Measurements from ENCODE around the gene RCBTB2.
A peak's percentile ranks its signal among the peaks of the same experiment; 100 is the strongest.

RCBTB2 gene

DNA sequence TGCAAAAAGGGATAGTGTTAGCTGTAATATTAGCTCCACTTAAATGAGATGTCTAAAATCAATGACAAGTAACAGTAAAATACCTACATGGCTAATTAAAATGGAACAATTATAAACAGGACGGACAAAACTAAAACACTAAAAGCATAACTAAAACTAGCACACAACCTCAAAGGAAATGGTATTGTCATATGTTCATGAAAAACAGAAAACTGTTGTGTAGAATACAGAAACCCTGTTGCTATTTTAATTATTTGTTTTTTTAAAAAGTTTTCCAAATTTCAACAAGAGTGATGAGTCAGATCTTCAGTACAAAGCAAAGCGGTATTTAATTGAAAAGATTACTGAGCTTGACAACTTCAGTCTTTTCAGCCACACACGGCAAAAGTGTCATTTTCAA is 4.2 kb downstream of the RCBTB2 start:
- Mint-ChIP-seq H3K4me3 (no peak overlapping the region), H3K4me1 (ENCODE audit: low read depth) (peaks cover 31% of the 10 kb centered on the region), H3K27ac (no peak overlapping the region), H3K36me3 (ENCODE audit: low read depth) (peaks cover 3% of the 10 kb centered on the region), H3K27me3 (no peaks in the 10 kb centered on the region), H3K9me3 (no peaks in the 10 kb centered on the region)
- no peak for DNase-seq

DNA sequence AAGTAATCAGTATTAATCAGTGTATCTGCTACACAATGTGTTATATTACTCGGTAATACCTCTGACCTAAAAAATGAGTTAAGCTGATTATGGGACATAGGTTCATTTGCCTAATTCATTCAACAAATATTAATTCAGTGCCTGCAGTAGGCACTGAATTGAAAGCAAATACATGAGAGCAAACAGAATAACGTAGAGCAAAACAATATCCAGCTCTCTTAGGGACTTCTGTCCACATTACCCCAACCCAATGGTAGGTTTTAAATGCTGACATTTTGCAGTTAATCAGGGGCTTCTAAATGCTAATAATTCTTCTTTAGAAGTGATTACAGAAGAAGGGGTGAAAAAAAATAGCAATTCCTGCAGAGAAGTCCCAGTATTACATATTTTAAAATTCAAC is 4.9 kb downstream of the RCBTB2 start:
- H3K4me3 Mint-ChIP-seq: no peak overlapping the region

DNA sequence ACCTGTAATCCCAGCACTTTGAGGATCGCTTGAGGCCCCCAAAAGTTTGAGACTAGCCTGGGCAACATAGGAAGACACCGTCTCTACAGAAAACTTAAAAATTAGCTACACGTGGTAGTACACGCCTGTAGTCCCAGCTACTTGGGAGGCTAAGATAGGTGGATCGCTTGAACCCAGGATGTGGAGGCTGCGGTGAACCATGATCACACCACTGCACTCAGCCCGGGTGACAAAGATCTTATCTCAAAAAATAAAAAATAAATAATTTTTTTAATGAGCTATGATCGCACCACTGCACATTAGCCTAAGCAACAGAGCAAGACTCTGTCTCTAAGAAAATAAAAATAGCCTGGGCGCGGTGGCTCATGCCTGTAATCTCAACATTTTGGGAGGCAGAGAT is 6.6 kb downstream of the RCBTB2 start:
- Mint-ChIP-seq H3K4me1 (ENCODE audit: low read depth) (peaks cover 13% of the 10 kb centered on the region), H3K4me3 (no peak overlapping the region), H3K27ac (no peak overlapping the region), H3K9me3 (no peaks in the 10 kb centered on the region), H3K27me3 (no peaks in the 10 kb centered on the region), H3K36me3 (ENCODE audit: low read depth) (no peaks in the 10 kb centered on the region)
- DNase-seq: no peak

More for the DNA sequence above, 4.9 kb downstream of the RCBTB2 start:
- no peak for DNase-seq
- Mint-ChIP-seq H3K4me1 (ENCODE audit: low read depth) (peaks cover 26% of the 10 kb centered on the region), H3K36me3 (ENCODE audit: low read depth) (peaks cover 3% of the 10 kb centered on the region), H3K27ac (no peak overlapping the region), H3K27me3 (no peaks in the 10 kb centered on the region), H3K9me3 (no peaks in the 10 kb centered on the region)

DNA sequence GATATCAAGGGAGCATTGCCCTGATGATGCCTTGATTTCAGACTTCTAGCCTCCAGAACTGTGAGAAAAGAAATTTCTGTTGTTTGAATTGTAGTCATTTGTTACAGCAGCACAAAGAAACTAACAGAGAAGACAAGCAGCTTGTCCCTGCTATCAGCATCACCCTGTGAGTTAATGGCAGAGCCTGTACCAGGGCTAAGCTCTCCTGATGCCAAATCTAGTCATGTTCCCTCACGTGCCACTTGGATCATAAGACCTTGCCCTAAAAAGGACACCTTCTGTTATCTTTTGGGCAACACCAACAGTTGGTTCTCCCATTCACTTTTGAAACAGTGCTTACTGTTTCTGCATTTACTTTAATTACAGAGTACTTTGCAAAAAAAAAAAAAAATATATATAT is 14.8 kb downstream of the RCBTB2 start:
- Mint-ChIP-seq H3K4me1 (ENCODE audit: low read depth) (no peaks in the 10 kb centered on the region), H3K9me3 (no peaks in the 10 kb centered on the region), H3K4me3 (no peak overlapping the region), H3K27me3 (no peaks in the 10 kb centered on the region), H3K27ac (no peak overlapping the region), H3K36me3 (ENCODE audit: low read depth) (no peaks in the 10 kb centered on the region)
- DNase-seq: no peak

DNA sequence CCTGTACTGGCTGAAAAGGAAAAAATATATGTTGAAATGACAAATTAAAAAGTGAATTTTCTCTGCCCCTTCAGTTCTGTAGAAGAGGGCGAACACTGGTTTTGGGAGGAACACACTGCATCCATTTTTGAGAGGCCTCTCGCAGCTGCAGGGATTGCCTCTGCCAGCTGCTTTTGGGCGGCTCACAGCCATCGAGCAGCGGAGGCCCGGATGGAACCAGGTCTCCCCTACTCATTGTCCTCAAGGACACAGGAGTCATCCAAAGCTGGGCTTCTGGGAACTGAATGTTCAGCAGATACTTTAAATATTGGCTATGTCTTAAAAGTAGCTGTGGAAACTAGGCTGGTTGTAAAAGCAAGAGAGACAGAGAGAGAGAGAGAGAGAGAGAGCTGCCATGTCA is 17.1 kb downstream of the RCBTB2 start:
- H3K9me3 Mint-ChIP-seq: no peaks in the 10 kb centered on the region
- DNase-seq: no peak
- H3K27ac Mint-ChIP-seq: no peak overlapping the region
- H3K4me1 Mint-ChIP-seq (ENCODE audit: low read depth): peaks cover under 1% of the 10 kb centered on the region
- H3K27me3 Mint-ChIP-seq: no peaks in the 10 kb centered on the region
- no peak overlapping the region for H3K4me3 Mint-ChIP-seq
- H3K36me3 Mint-ChIP-seq (ENCODE audit: low read depth): no peaks in the 10 kb centered on the region

DNA sequence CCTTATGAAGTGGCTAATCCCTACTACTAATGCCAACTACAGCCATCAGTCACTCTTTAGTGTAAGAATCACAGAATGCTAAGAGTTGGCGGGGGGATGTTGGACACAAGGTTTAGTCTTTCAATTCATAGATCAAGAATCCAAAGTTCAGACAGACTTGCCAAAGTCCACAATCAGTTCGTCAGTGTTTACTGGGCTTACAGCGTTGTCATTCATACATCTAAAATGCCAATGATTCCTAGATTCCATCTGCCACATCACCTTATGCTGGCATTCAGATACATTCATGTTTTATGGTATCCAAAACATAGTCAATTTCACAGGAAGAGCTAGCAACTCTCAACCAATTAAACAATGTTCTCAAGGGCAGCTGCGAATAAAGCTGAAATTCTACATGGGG is 18.1 kb downstream of the RCBTB2 start:
- H3K36me3 Mint-ChIP-seq (ENCODE audit: low read depth): no peaks in the 10 kb centered on the region
- no peak overlapping the region for H3K27ac Mint-ChIP-seq
- no peak overlapping the region for H3K4me3 Mint-ChIP-seq
- peaks cover 8% of the 10 kb centered on the region for H3K4me1 Mint-ChIP-seq (ENCODE audit: low read depth)
- no peak for DNase-seq
- no peaks in the 10 kb centered on the region for H3K27me3 Mint-ChIP-seq
- no peaks in the 10 kb centered on the region for H3K9me3 Mint-ChIP-seq

DNA sequence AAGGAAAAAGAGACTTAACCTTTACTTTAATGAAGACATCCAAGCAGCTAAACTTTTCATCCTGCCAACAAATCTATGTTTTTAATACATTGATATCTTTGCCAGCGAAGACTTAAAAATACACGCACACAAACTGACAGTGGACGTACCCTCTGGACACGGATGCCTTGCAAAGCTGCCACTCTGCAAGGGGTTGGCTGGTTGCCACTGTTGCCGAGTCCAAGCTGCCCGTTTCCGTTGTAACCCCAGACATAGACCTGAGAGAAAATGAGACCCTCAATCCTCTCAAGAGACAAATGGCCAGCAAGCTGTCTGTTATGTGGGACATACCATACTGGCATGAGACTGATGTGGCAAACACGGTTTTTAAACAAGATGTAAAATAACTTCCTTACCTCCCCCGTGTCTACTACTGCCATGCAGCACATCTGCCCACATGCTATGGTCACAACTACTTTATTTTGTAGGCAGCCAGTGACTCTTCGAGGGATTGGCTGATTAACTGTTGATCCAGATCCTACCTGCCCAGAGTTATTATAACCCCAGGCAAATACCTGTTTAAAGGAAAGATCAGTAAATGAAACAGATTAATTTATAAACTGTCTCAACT is 21.2 kb downstream of the RCBTB2 start:
- H3K36me3 Mint-ChIP-seq (ENCODE audit: low read depth): no peaks in the 10 kb centered on the region
- no peak overlapping the region for H3K27ac Mint-ChIP-seq
- DNase-seq: no peak
- no peaks in the 10 kb centered on the region for H3K27me3 Mint-ChIP-seq
- no peak overlapping the region for H3K4me3 Mint-ChIP-seq
- H3K9me3 Mint-ChIP-seq: no peaks in the 10 kb centered on the region
- H3K4me1 Mint-ChIP-seq (ENCODE audit: low read depth): peaks cover 22% of the 10 kb centered on the region

DNA sequence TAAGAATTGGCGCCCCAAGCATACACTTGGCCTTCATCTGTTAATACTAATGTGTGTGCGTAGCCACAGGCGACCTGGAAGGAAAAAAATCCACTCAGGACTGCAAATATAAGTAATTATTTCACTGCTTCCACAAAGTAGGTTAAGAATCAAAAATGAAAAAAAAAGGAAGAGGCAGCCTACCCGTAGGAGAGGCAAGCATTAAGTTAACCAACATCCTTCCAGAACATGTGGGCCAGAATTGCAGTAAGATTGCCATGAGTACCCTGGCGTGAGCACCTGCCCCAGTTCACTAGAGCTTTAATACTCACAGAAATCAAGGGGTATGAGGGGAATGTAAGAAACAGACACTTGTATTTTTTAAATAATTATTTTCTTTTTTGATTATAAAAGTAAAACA is 22.2 kb downstream of the RCBTB2 start:
- DNase-seq: no peak
- Mint-ChIP-seq H3K9me3 (no peaks in the 10 kb centered on the region), H3K36me3 (ENCODE audit: low read depth) (no peaks in the 10 kb centered on the region), H3K4me3 (no peak overlapping the region), H3K4me1 (ENCODE audit: low read depth) (peaks cover 32% of the 10 kb centered on the region), H3K27ac (no peak overlapping the region), H3K27me3 (no peaks in the 10 kb centered on the region)

DNA sequence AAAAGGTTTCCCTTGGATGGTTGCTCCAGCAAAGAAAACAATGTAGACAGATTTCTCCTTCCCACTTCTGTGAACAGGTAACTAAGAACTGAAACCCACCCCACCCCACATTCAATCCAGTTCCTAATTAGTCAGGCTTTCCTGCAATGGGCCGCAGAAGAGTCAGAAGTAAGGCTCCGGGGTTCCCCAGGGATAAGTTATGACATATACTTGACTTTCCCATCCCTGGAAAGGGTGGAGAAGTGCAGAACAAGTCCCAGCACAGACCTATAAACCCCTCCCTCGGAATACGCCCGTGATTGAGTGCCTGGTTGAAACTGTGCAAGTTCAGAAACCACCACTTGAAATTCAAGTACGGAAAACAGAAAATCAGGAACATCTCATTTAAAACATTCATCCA is 24.9 kb downstream of the RCBTB2 start:
- no peak for DNase-seq
- no peak overlapping the region for H3K4me3 Mint-ChIP-seq
- no peaks in the 10 kb centered on the region for H3K9me3 Mint-ChIP-seq
- H3K27ac Mint-ChIP-seq: no peak overlapping the region
- no peaks in the 10 kb centered on the region for H3K27me3 Mint-ChIP-seq
- peaks cover 56% of the 10 kb centered on the region for H3K4me1 Mint-ChIP-seq (ENCODE audit: low read depth)
- H3K36me3 Mint-ChIP-seq (ENCODE audit: low read depth): no peaks in the 10 kb centered on the region

DNA sequence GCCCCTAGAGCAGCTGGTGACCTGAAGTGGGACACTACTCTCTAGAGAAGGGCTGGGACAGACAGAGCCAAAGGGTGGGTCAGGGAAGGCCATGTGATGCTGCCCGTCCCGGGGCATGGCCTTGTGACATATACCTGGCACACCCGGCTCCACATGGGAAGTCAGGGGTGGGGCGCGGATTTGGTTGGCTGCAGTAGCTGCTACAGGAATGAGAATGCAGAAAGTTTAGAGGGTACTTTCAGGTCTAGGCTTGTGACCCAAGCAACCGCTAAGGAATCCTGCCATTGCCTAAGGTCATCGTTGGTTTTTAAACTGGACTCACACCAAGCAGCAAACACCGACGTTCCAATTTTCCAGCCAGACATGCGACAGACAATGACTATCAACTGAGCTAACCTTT is 25.9 kb downstream of the RCBTB2 start:
- Mint-ChIP-seq H3K4me1 (ENCODE audit: low read depth) (peaks cover 62% of the 10 kb centered on the region), H3K36me3 (ENCODE audit: low read depth) (no peaks in the 10 kb centered on the region), H3K9me3 (no peaks in the 10 kb centered on the region), H3K27me3 (no peaks in the 10 kb centered on the region), H3K27ac (no peak overlapping the region), H3K4me3 (no peak overlapping the region)
- no peak for DNase-seq

DNA sequence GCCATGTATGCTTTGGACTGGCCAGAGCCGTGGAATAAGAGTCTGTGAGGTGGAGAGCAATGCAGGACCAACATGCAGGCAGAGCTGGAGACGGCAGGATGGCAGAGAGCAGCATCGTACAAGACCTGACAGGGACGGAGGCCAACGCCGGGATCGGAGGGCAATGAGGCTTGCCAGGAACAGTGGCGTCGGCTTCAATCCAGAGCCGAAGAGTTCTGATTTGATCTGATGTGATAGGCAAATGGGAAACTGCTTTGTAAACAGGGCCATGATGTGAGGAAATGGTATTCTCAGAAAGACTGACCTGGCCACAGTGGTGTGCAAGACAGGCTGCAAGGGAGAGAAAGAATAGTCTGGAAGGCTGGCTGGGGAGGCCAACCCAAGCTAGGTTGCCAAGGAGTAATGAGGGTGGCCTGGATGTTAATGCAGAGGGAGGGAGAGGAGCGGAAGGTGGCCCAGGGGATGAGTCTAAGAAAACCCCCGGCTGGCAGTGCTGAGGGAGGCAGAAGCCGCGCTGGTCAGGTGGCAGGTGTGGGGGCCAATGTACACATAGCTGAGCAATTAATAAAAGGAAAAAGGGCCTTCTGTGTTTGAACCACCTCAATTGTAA is 26.7 kb downstream of the RCBTB2 start:
- Mint-ChIP-seq H3K9me3 (no peaks in the 10 kb centered on the region), H3K27me3 (no peaks in the 10 kb centered on the region), H3K27ac (peak overlapping the region; percentile 23), H3K4me1 (ENCODE audit: low read depth) (peaks cover 66% of the 10 kb centered on the region), H3K4me3 (no peak overlapping the region), H3K36me3 (ENCODE audit: low read depth) (no peaks in the 10 kb centered on the region)
- DNase-seq: no peak

DNA sequence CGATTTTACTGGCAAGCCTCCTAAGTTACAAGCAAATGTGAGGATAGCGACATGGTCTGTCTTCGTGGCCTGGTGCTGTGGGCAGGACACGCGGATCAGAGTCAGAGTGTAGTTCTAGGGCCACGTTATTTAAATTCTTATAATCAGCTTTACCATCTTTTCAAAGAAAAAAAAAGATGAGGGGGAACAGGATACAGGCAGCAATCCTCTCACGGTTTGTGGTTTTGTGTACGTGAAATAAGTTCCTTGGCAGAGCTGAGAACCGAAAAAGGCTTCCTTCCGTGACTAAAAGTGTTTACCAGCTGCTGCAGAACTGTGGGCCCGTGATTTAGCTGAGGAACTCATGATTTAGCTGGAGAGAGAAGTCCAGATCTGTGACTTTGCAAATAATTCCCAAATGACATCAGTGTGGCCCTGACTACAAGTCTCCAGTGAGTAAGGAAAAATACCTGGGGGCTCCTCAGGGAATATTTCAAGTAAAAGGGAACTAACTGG is 27.2 kb downstream of the RCBTB2 start:
- H3K4me3 Mint-ChIP-seq: peak overlapping the region; percentile 29
- H3K36me3 Mint-ChIP-seq (ENCODE audit: low read depth): no peaks in the 10 kb centered on the region
- H3K4me1 Mint-ChIP-seq (ENCODE audit: low read depth): peaks cover 70% of the 10 kb centered on the region
- H3K27me3 Mint-ChIP-seq: no peaks in the 10 kb centered on the region
- peak; percentile 60 for DNase-seq
- H3K27ac Mint-ChIP-seq: peak overlapping the region; percentile 85
- no peaks in the 10 kb centered on the region for H3K9me3 Mint-ChIP-seq

DNA sequence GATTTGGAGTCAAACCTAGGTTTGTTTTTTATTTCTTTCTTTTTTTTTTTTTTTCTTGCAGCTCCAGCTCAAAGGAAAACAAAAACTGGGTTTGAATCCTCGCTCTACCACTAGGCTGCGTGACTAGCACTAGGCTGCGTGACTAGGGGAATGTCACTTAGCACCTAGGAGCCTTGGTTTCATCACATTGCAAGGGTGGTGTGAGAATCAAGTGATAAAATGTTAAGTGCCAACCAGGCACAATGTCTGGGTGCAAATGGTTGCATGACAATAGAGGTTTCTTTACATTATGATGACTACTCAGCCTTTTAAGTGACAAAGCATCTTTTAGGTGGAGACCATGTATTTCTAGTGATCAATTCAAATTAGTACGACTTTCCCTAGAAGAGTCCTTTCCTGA is 27.9 kb downstream of the RCBTB2 start:
- Mint-ChIP-seq H3K27me3 (no peaks in the 10 kb centered on the region), H3K9me3 (no peaks in the 10 kb centered on the region), H3K27ac (peak overlapping the region; percentile 85), H3K4me3 (peak overlapping the region; percentile 29), H3K36me3 (ENCODE audit: low read depth) (no peaks in the 10 kb centered on the region), H3K4me1 (ENCODE audit: low read depth) (peaks cover 68% of the 10 kb centered on the region)
- DNase-seq: no peak

DNA sequence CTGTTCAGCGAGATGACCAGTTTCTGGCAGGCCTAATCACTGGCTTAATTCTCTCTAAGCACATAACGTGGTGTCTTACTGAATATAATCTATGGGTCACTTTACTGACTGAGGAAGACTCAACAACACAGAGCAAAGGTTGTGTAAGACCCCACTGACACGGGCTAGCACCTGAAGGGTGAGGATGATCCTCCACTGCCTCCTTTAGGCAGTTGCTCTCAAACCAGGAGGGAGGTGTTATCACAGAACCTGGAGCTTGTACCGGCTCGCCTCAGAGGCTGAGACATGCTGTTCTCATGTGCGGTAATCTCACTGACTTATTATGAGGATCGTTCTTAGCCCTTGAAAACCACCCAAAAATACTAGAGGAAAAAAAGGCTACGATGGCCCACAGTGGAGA is 28.3 kb downstream of the RCBTB2 start:
- Mint-ChIP-seq H3K27ac (peak overlapping the region; percentile 85), H3K9me3 (no peaks in the 10 kb centered on the region)

DNA sequence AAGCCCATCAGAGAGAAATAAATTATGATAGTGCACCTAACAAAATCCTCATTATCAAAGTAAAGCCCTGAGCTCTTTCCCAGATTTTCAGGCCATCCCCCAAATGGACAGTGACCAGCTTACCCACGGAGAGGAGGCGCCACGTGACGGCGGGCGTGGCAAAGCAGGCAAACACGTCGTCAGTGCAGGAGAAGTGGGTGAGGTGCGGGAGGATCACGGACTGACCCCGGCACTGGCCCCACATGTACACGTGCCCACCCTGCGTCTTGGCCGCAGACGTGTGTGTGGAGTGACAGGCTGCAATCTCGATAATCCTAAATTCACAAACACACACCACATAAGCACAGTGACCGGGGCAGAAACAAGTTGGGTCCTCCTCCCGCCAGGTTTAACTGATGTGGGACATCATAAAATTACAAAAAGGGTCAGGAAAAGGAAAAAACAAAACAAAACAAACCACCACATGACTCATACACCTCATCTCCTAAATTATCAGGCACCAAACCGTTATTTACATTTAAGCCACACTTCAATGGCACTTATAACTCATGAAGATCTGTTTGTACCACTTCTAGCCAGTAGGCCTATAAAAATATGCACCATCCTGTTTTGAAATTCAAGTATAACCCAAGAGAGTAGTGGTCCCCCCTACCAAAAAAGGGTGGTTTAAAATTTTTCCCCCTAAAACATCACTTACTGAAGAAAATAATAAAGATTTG is 30.1 kb downstream of the RCBTB2 start:
- no peak for DNase-seq
- no peak overlapping the region for H3K27ac Mint-ChIP-seq
- H3K9me3 Mint-ChIP-seq: no peaks in the 10 kb centered on the region
- no peak overlapping the region for H3K4me3 Mint-ChIP-seq
- no peaks in the 10 kb centered on the region for H3K27me3 Mint-ChIP-seq
- no peaks in the 10 kb centered on the region for H3K36me3 Mint-ChIP-seq (ENCODE audit: low read depth)
- peaks cover 66% of the 10 kb centered on the region for H3K4me1 Mint-ChIP-seq (ENCODE audit: low read depth)

More for the DNA sequence above, 28.3 kb downstream of the RCBTB2 start:
- Mint-ChIP-seq H3K4me1 (ENCODE audit: low read depth) (peaks cover 66% of the 10 kb centered on the region), H3K4me3 (no peak overlapping the region), H3K36me3 (ENCODE audit: low read depth) (no peaks in the 10 kb centered on the region), H3K27me3 (no peaks in the 10 kb centered on the region)
- DNase-seq: no peak
